MM.1S (cell line): Measurements from ENCODE around the gene ZNF521.
A peak's percentile ranks its signal among the peaks of the same experiment; 100 is the strongest.

Source experiments
- DNase-seq: peaks from one replicate; pipeline ENCODE4 v3.0.0-alpha.2; 2015
- H2AFZ ChIP-seq: fragments of 300-600 bp; sonication (generic); 2 replicates; pipeline ENCODE4 v1.6.0; 2016; ENCODE audit warnings: antibody characterized with exemption, low read length
- H3F3A ChIP-seq: fragments of 300-600 bp; sonication (generic); 2 replicates; pipeline ENCODE4 v1.6.1; 2016; ENCODE audit warnings: mild to moderate bottlenecking, antibody characterized with exemption, low read length, moderate library complexity, mixed read lengths; ENCODE audit not compliant: insufficient read depth
- H3K27ac ChIP-seq: fragments of 300-600 bp; sonication (generic); 2 replicates; pipeline ENCODE4 v1.5.1; 2016; ENCODE audit warnings: mild to moderate bottlenecking, low read length
- H3K27me3 ChIP-seq: fragments of 300-600 bp; sonication (generic); replicated peaks from 2 replicates; pipeline ENCODE4 v1.6.0; 2016; ENCODE audit warnings: low read length; ENCODE audit not compliant: insufficient read depth
- H3K36me3 ChIP-seq: fragments of 300-600 bp; sonication (generic); replicated peaks from 2 replicates; pipeline ENCODE4 v1.6.1; 2016; ENCODE audit warnings: mild to moderate bottlenecking, low read length, mixed read lengths; ENCODE audit not compliant: insufficient read depth
- H3K4me1 ChIP-seq: fragments of 300-600 bp; sonication (generic); 2 replicates; pipeline ENCODE4 v1.6.1; 2016; ENCODE audit warnings: low read length, mixed read lengths
- H3K4me2 ChIP-seq: fragments of 300-600 bp; sonication (generic); 2 replicates; pipeline ENCODE4 v1.6.0; 2016; ENCODE audit warnings: low read depth, low read length
- H3K4me3 ChIP-seq: fragments of 300-600 bp; sonication (generic); 2 replicates; pipeline ENCODE4 v1.5.1; 2016; ENCODE audit warnings: low read length, mixed read lengths
- H3K79me2 ChIP-seq: fragments of 300-600 bp; sonication (generic); 2 replicates; pipeline ENCODE4 v1.6.1; 2016; ENCODE audit warnings: mixed run types, low read length, mixed read lengths
- H3K9ac ChIP-seq: fragments of 300-600 bp; sonication (generic); 2 replicates; pipeline ENCODE4 v1.6.1; 2016; ENCODE audit warnings: low read length, mixed read lengths
- H3K9me2 ChIP-seq: fragments of 300-600 bp; sonication (generic); replicated peaks from 2 replicates; pipeline ENCODE4 v1.6.1; 2016; ENCODE audit warnings: mild to moderate bottlenecking, low read length, mixed read lengths; ENCODE audit not compliant: insufficient read depth
- H3K9me3 ChIP-seq: fragments of 300-600 bp; sonication (generic); replicated peaks from 2 replicates; pipeline ENCODE4 v1.6.1; 2016; ENCODE audit warnings: mild to moderate bottlenecking, low read length, mixed read lengths; ENCODE audit not compliant: insufficient read depth
- H4K20me1 ChIP-seq: fragments of 300-600 bp; sonication (generic); 2 replicates; pipeline ENCODE4 v1.6.1; 2016; ENCODE audit warnings: mild to moderate bottlenecking, low read length, moderate library complexity, mixed read lengths; ENCODE audit not compliant: insufficient read depth
- EZH2 ChIP-seq: fragments of 300-600 bp; sonication (generic); optimal IDR thresholded peaks from 2 replicates; pipeline ENCODE3; 2017; ENCODE audit warnings: low read depth, mild to moderate bottlenecking, antibody characterized with exemption, low read length, mixed read lengths
- EZH2phosphoT487 ChIP-seq: fragments of 300-600 bp; sonication (generic); IDR thresholded peaks from 2 replicates; pipeline ENCODE4 v1.6.1; 2018; ENCODE audit warnings: antibody characterized with exemption, low read length
- TF ChIP-seq, protein P1 (sequence below): fragments of 300-600 bp; sonication (generic); IDR thresholded peaks from 2 replicates; pipeline ENCODE4 v1.5.1; 2016; ENCODE audit warnings: antibody characterized with exemption, low read length, mixed read lengths

ZNF521 gene

DNA sequence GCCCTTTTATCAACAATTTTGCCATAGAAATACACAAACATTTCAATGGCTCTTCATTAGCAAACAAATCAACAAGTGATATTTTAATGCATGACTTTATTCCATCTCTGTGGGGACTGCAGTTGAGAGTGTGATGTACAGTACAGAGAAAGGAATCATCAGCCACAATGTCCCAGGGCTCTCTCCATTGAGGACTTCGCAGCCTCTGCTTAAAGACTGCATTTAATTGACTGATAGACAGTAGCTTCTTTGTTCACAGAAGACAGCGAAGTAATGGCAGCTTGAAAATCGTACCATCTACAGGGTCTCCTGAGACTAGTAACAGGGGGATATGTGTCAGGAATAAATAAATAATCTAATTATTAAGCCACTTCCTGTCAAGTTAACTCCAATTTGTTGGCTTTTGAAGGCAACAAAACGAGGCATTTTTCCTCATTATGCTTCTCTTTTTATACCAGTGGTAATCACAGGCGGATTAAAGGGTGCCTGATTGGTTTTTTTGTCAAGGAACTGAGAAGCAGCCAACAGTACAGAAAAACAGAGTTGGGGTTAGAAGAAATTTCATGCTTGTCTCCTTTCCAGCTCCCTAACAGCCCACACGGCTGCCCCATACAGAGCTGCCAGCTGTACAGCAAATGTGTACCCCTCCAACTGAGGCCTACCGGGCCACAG is 164.3 kb downstream of the ZNF521 start:
- TF ChIP-seq EZH2phosphoT487 (no peak), EZH2 (no peak)
- TF ChIP-seq, protein P1, sequence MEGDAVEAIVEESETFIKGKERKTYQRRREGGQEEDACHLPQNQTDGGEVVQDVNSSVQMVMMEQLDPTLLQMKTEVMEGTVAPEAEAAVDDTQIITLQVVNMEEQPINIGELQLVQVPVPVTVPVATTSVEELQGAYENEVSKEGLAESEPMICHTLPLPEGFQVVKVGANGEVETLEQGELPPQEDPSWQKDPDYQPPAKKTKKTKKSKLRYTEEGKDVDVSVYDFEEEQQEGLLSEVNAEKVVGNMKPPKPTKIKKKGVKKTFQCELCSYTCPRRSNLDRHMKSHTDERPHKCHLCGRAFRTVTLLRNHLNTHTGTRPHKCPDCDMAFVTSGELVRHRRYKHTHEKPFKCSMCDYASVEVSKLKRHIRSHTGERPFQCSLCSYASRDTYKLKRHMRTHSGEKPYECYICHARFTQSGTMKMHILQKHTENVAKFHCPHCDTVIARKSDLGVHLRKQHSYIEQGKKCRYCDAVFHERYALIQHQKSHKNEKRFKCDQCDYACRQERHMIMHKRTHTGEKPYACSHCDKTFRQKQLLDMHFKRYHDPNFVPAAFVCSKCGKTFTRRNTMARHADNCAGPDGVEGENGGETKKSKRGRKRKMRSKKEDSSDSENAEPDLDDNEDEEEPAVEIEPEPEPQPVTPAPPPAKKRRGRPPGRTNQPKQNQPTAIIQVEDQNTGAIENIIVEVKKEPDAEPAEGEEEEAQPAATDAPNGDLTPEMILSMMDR: no peak
- Histone ChIP-seq H3K4me3 (no peak overlapping the region), H3K27ac (no peak overlapping the region), H3K9ac (no peak overlapping the region), H2AFZ (no peak overlapping the region), H3K4me2 (no peak overlapping the region), H3K9me2 (no peaks in the 10 kb centered on the region), H3K4me1 (no peaks in the 10 kb centered on the region), H3K79me2 (no peaks in the 10 kb centered on the region), H3K9me3 (no peaks in the 10 kb centered on the region), H3K36me3 (no peaks in the 10 kb centered on the region), H3F3A (no peaks in the 10 kb centered on the region), H4K20me1 (no peaks in the 10 kb centered on the region), H3K27me3 (no peaks in the 10 kb centered on the region)
- no peak for DNase-seq

GRCh38 chr18:25186871-25187270 is 165.1 kb downstream of the ZNF521 start:
- Histone ChIP-seq H2AFZ (no peak overlapping the region), H3K4me3 (no peak overlapping the region), H3K9me2 (no peaks in the 10 kb centered on the region), H3K9me3 (no peaks in the 10 kb centered on the region), H3K36me3 (no peaks in the 10 kb centered on the region), H3K9ac (no peak overlapping the region), H3K27me3 (no peaks in the 10 kb centered on the region), H4K20me1 (no peaks in the 10 kb centered on the region), H3F3A (no peaks in the 10 kb centered on the region), H3K27ac (no peak overlapping the region), H3K4me1 (peaks cover 4% of the 10 kb centered on the region; the same call in 1 of the 2 replicates), H3K79me2 (no peaks in the 10 kb centered on the region), H3K4me2 (no peak overlapping the region)
- no peak for DNase-seq
- TF ChIP-seq, protein P1: no peak
- TF ChIP-seq EZH2phosphoT487 (no peak), EZH2 (no peak)

DNA sequence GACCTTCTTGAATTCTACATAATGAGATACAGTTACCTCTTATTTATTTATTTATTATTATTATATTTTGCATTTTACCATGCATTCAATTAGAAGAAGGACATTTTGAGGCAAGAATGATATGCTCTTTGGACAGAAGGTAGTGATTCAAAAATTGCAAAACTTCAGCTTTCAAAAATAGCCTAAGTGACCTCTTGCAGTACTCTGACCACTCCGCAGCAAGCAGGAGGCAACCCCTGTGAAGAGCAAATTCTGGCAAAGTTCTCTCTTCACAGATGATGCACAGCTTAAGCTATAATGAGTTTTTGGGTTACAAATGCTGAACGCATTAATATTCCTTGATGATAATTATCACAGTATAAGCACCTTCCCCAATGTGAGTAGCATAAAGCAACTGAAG is 170.0 kb downstream of the ZNF521 start:
- DNase-seq: no peak
- Histone ChIP-seq H3K4me2 (0 out of 2 replicates have a peak overlapping the region, but pooled peaks have one; percentile 24), H2AFZ (no peak overlapping the region), H4K20me1 (no peaks in the 10 kb centered on the region), H3K27me3 (no peaks in the 10 kb centered on the region), H3K4me1 (peaks cover 13% of the 10 kb centered on the region), H3K9me2 (no peaks in the 10 kb centered on the region), H3F3A (no peaks in the 10 kb centered on the region), H3K27ac (no peak overlapping the region), H3K4me3 (no peak overlapping the region), H3K9ac (no peak overlapping the region), H3K79me2 (peaks cover 10% of the 10 kb centered on the region), H3K36me3 (no peaks in the 10 kb centered on the region), H3K9me3 (no peaks in the 10 kb centered on the region)
- TF ChIP-seq, protein P1: no peak
- TF ChIP-seq EZH2 (no peak), EZH2phosphoT487 (no peak)
